ENCODE data around the gene TUBB. TPM values are rescaled to one million over a fixed set of nuclear protein-coding genes. Genes with fewer than 3 reads are reported as not detected.

TUBB gene
- total RNA-seq, 4 donors from 2014 or later, result 119 to 179 (median 156) TPM

- WGBS, 2 donors, result 37 to 38% methylated on average over 6 of the region's 6 CpGs
- intact Hi-C loops (cut with DNase I; ENCODE audit: low total_unique reads), result no loop called here
- no peak for DNase-seq (ENCODE audit: low spot score in 2 of 2)
- no peak overlapping the region for H3K4me3 ChIP-seq (ENCODE audit: low read depth, poor library complexity, severe bottlenecking)
- TF ChIP-seq POLR2A (IDR thresholded peaks at IDR 0.05), result no peak
- TF ChIP-seq, protein P1, sequence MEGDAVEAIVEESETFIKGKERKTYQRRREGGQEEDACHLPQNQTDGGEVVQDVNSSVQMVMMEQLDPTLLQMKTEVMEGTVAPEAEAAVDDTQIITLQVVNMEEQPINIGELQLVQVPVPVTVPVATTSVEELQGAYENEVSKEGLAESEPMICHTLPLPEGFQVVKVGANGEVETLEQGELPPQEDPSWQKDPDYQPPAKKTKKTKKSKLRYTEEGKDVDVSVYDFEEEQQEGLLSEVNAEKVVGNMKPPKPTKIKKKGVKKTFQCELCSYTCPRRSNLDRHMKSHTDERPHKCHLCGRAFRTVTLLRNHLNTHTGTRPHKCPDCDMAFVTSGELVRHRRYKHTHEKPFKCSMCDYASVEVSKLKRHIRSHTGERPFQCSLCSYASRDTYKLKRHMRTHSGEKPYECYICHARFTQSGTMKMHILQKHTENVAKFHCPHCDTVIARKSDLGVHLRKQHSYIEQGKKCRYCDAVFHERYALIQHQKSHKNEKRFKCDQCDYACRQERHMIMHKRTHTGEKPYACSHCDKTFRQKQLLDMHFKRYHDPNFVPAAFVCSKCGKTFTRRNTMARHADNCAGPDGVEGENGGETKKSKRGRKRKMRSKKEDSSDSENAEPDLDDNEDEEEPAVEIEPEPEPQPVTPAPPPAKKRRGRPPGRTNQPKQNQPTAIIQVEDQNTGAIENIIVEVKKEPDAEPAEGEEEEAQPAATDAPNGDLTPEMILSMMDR (IDR thresholded peaks at IDR 0.05), result no peak
Observed at GRCh38 chr6:30724906-30725667, 4.9 kb downstream of the TUBB start.

GRCh38 chr6:30725713-30726505, 5.8 kb downstream of the TUBB start:
- H3K4me3 ChIP-seq (ENCODE audit: low read depth, poor library complexity, severe bottlenecking), result no peak overlapping the region
- TF ChIP-seq POLR2A (IDR thresholded peaks at IDR 0.05), result no peak
- TF ChIP-seq, protein P1 (IDR thresholded peaks at IDR 0.05), result no peak
- intact Hi-C loops (cut with DNase I; ENCODE audit: low total_unique reads), result no loop called here
- 47 to 64% methylated on average over 3 of the region's 3 CpGs for whole genome bisulfite sequencing, 2 donors
- DNase-seq (ENCODE audit: low spot score in 2 of 2), result no peak

GRCh38 chr6:30726506-30727413, 6.6 kb downstream of the TUBB start:
- H3K4me3 ChIP-seq (ENCODE audit: low read depth, poor library complexity, severe bottlenecking), result no peak overlapping the region
- DNase-seq (ENCODE audit: low spot score in 2 of 2), result no peak
- intact Hi-C loops (cut with DNase I; ENCODE audit: low total_unique reads), result no loop called here
- WGBS, 2 donors, result 85 to 91% methylated on average over 11 of the region's 11 CpGs
- TF ChIP-seq, protein P1 (IDR thresholded peaks at IDR 0.05), result no peak
- TF ChIP-seq POLR2A (IDR thresholded peaks at IDR 0.05), result no peak

DNA sequence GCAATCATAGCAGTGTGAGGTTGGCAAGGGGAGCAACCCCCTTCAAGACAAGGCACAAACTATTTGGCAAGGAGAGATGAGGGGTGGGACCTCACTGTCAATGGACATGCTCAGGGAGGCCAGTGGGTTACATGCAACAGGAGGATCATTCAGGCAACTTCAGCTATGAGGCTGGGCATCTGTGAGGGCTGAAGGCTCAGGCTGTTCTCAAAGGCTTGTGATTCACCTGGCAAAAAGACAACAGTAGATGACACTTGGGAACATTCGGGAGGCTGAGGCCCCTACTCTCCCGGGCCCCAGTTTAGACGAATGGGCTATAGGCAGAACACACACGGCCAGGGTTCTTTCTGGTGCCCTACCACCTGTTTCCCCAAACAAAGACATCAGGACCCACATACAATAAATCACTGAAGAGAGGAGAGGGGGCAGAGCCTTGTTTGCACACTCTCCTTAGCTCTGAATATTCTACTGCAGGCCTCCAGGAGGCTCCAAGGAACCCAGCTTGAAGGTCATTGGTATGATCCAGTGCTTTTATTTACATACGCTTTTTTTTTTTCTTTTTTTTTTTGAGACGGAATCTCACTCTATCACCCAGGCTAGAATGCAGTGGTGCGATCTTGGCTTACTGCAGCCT, 7.9 kb downstream of the TUBB start:
- WGBS, 2 donors, result 56 to 63% methylated on average over 7 of the region's 7 CpGs
- intact Hi-C loops (cut with DNase I; ENCODE audit: low total_unique reads), result no loop called here
- TF ChIP-seq, protein P1 (IDR thresholded peaks at IDR 0.05), result no peak
- TF ChIP-seq POLR2A (IDR thresholded peaks at IDR 0.05), result no peak
- no peak overlapping the region for H3K4me3 ChIP-seq (ENCODE audit: low read depth, poor library complexity, severe bottlenecking)
- DNase-seq (ENCODE audit: low spot score in 2 of 2), result no peak
